Keratinocyte (primary cell): Measurements from ENCODE around the gene LIN9. TPM values are rescaled to one million over a fixed set of nuclear protein-coding genes. Genes with fewer than 3 reads are reported as not detected.

Source experiments
- DNase-seq: peaks from one replicate; pipeline ENCODE4 v3.0.0-alpha.2; 2011; ENCODE audit warnings: low read depth, missing footprints, low spot score
- FAIRE-seq: peaks from 2 replicates; lab custom pipeline; 2011; peaks lifted over from hg19 to GRCh38; lab: Jason Lieb, UNC
- H2AFZ ChIP-seq: 2 replicates; pipeline ENCODE4 v1.6.0; 2012; ENCODE audit warnings: low read length, control low read depth, inconsistent platforms; ENCODE audit not compliant: control insufficient read depth
- H3K27ac ChIP-seq: 2 replicates; pipeline ENCODE4 v1.5.1; 2011; ENCODE audit warnings: low read length; ENCODE audit not compliant: control insufficient read depth, insufficient read depth
- H3K27me3 ChIP-seq: 3 replicates; pipeline ENCODE4 v1.6.0; 2011; ENCODE audit warnings: low read length; ENCODE audit not compliant: control insufficient read depth, insufficient read depth; ENCODE audit errors: extremely low read depth
- H3K36me3 ChIP-seq, 2 experiments: 2 replicates in 1 of 2; 3 replicates in 1 of 2; pipeline ENCODE4 v1.5.1; 2011; ENCODE audit warnings: low read length in 2 of 2, mild to moderate bottlenecking in 1 of 2; ENCODE audit not compliant: control insufficient read depth in 2 of 2, insufficient read depth in 2 of 2; ENCODE audit errors: extremely low read depth in 1 of 2
- H3K4me1 ChIP-seq: 3 replicates; pipeline ENCODE4 v1.5.1; 2011; ENCODE audit warnings: low read length; ENCODE audit not compliant: control insufficient read depth, insufficient read depth; ENCODE audit errors: extremely low read depth
- H3K4me2 ChIP-seq: 3 replicates; pipeline ENCODE4 v1.6.0; 2011; ENCODE audit warnings: low read depth, low read length; ENCODE audit not compliant: control insufficient read depth, insufficient read depth; ENCODE audit errors: extremely low read depth
- H3K4me3 ChIP-seq, 3 experiments: fragments of 200-600 bp in 1 of 3; sonication (generic) in 1 of 3; 2 replicates in 2 of 3; 3 replicates in 1 of 3; pipeline ENCODE4 v1.5.1; 2011 to 2016; ENCODE audit warnings: low read length in 3 of 3, mild to moderate bottlenecking in 3 of 3, control low read depth in 2 of 3, inconsistent platforms in 1 of 3, low read depth in 1 of 3, mixed read lengths in 1 of 3, mixed run types in 1 of 3, moderate library complexity in 1 of 3; ENCODE audit not compliant: control insufficient read depth in 2 of 3, insufficient read depth in 2 of 3; ENCODE audit errors: extremely low read depth in 1 of 3
- H3K79me2 ChIP-seq: 2 replicates; pipeline ENCODE4 v1.6.0; 2012; ENCODE audit warnings: low read length; ENCODE audit not compliant: control insufficient read depth, insufficient read depth
- H3K9ac ChIP-seq: 3 replicates; pipeline ENCODE4 v1.6.0; 2011; ENCODE audit warnings: low read length; ENCODE audit not compliant: control insufficient read depth, insufficient read depth; ENCODE audit errors: extremely low read depth
- H3K9me1 ChIP-seq: 3 replicates; pipeline ENCODE4 v1.6.0; 2011; ENCODE audit warnings: low read length; ENCODE audit not compliant: control insufficient read depth, insufficient read depth; ENCODE audit errors: extremely low read depth
- H3K9me3 ChIP-seq: 2 replicates; pipeline ENCODE4 v1.5.1; 2012; ENCODE audit warnings: low read depth, low read length; ENCODE audit not compliant: control insufficient read depth
- H4K20me1 ChIP-seq: 3 replicates; pipeline ENCODE4 v1.6.0; 2011; ENCODE audit warnings: low read length; ENCODE audit not compliant: control insufficient read depth, insufficient read depth; ENCODE audit errors: extremely low read depth
- CTCF ChIP-seq, 3 experiments: IDR thresholded peaks in 1 of 3; conservative IDR thresholded peaks in 1 of 3; optimal IDR thresholded peaks in 1 of 3; 2 replicates in 2 of 3; 3 replicates in 1 of 3; pipeline versions ENCODE3 to v1.5.1; 2011; ENCODE audit warnings: low read length in 3 of 3, mild to moderate bottlenecking in 3 of 3, moderate library complexity in 2 of 3, control low read depth in 1 of 3, inconsistent platforms in 1 of 3; ENCODE audit not compliant: insufficient read depth in 2 of 3; ENCODE audit errors: extremely low read depth in 1 of 3
- EZH2 ChIP-seq: IDR thresholded peaks from one replicate; pipeline ENCODE4 v1.6.1; 2012; ENCODE audit warnings: inconsistent platforms, mild to moderate bottlenecking, low read length, moderate library complexity
- dilution Hi-C: fragments of 300-500 bp; cut with MboI; formaldehyde crosslinking; loops from one replicate; pipeline ENCODE4 v1.7.0; 2020; ENCODE audit warnings: low sequenced_read_pairs; ENCODE audit not compliant: extremely low pct_ligation_motif_present
- polyA plus RNA-seq, 5 experiments: library from polyadenylated mRNA; depleted of rRNA in 3 of 5; stranded (reverse) in 3 of 5; stranded (forward) in 1 of 5; unstranded in 1 of 5; fragments of >200 nt; gene quantifications; 1 replicate in 1 of 5; 2 replicates in 3 of 5; 3 replicates in 1 of 5; pipeline versions ENCODE4 v1.2.1 to v1.2.3, GENCODE V29; 2011 to 2012; ENCODE audit warnings: missing spikeins in 2 of 5, low read depth in 1 of 5, low replicate concordance in 1 of 5

Gene LIN9
- polyA plus RNA-seq, 1 donor (not counting 4 experiments of a cell fraction or from before 2014, with no cell fraction given), result 5.6 TPM

DNA sequence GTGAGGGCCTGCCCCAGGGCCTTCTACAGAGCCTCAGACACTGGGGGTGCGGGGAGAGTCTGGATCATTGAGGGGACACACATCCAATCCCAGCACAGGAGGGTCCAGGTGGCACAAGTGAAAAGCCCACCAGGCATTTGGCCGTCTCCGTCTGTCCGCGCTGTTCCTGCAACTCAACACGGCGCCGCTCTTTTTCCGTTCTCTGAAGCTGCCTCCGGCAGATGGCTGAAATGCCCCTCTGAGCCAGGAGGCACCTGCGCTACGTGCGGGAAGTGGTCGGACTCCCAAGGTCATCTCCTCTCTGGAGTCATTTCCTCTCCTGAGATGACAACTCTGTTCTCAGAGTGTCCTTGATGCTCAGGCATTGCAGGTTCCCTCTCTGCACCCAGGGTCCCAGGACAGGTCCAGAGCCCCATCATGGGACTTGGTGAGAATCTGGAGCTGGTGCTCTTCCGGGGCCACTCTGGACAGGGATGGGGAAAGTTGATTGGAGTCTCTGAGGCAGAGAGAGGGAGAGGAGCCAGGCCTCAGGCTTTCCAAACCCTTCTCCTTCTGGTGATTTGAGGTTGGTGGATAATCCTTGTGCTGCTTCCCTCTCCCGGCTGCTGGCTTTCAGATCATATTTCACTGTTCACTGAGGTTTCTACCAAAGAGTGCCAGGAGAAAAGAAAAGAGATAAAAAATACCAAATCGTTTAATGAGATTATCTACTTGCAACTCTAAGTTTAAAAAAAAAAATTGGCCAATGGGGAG lies 99.5 kb downstream of the LIN9 start:
- no peak overlapping the region for H3K4me3 ChIP-seq
- H3K27me3 ChIP-seq, result peaks cover 4% of the 10 kb centered on the region
- DNase-seq, result no peak
- H3K27ac ChIP-seq, result no peak overlapping the region
- no peak for FAIRE-seq
- no peaks in the 10 kb centered on the region for H3K9me1 ChIP-seq
- no peak overlapping the region for H3K9ac ChIP-seq
- H3K36me3 ChIP-seq, result no peaks in the 10 kb centered on the region
- no peak overlapping the region for H2AFZ ChIP-seq
- no peaks in the 10 kb centered on the region for H3K79me2 ChIP-seq
- dilution Hi-C loops, result no loop called here
- H3K9me3 ChIP-seq, result no peaks in the 10 kb centered on the region
- H4K20me1 ChIP-seq, result no peaks in the 10 kb centered on the region
- no peak overlapping the region for H3K4me2 ChIP-seq
- TF ChIP-seq EZH2 (no peak), CTCF (optimal IDR thresholded peaks at IDR 0.05 in 1 of 3, IDR thresholded peaks at IDR 0.05 in 1 of 3, conservative IDR thresholded peaks at IDR 0.05 in 1 of 3; ENCODE audit: extremely low read depth in 1 of 3, insufficient read depth in 2 of 3, low read length in 3 of 3) (no peak)
- H3K4me1 ChIP-seq, result peaks cover 2% of the 10 kb centered on the region

- FAIRE-seq (no peak), DNase-seq (no peak)
- Histone ChIP-seq H3K9ac (no peak overlapping the region), H2AFZ (no peak overlapping the region), H3K4me3 (no peak overlapping the region), H3K27ac (no peak overlapping the region), H3K4me1 (no peaks in the 10 kb centered on the region), H3K9me1 (no peaks in the 10 kb centered on the region), H3K79me2 (no peaks in the 10 kb centered on the region), H3K36me3 (no peaks in the 10 kb centered on the region), H3K9me3 (no peaks in the 10 kb centered on the region), H3K4me2 (no peak overlapping the region), H4K20me1 (no peaks in the 10 kb centered on the region), H3K27me3 (peaks cover 4% of the 10 kb centered on the region)
- TF ChIP-seq CTCF (optimal IDR thresholded peaks at IDR 0.05 in 1 of 3, IDR thresholded peaks at IDR 0.05 in 1 of 3, conservative IDR thresholded peaks at IDR 0.05 in 1 of 3; ENCODE audit: extremely low read depth in 1 of 3, insufficient read depth in 2 of 3, low read length in 3 of 3) (no peak), EZH2 (no peak)
- dilution Hi-C loops, result no loop called here
Measured at GRCh38 chr1:226207048-226207447, 101.9 kb downstream of the LIN9 start.
